ENCODE measurements around the gene ARHGAP26.
A peak's percentile ranks its signal among the peaks of the same experiment; 100 is the strongest.

ARHGAP26 gene

GRCh38 chr5:143177263-143177983 lies 407.2 kb downstream of the ARHGAP26 start:
- peak; percentile 60 for DNase-seq

- DNase-seq = no peak
Measured at GRCh38 chr5:143179126-143179740, 409.1 kb downstream of the ARHGAP26 start.

DNA sequence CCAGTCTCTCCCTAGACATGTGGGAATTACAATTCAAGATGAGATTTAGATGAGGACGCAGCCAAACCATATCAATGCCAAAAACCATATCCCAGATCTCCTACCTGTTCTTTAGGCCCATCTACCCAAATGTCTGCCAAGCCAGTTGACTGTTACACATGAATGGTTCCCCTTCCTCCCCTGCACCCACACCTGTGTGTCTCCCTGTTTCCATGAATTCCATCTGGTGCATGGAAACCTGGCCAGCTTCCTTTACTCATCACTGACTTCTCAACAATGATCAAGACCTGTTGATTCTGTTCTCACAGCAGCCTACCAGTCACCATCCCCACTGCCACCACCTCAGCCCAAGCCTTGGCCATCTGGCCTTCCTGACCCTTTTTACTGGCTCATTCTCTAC lies 410.6 kb downstream of the ARHGAP26 start:
- DNase-seq = no peak

- no peak for DNase-seq
Measured at GRCh38 chr5:143181173-143181572, 411.0 kb downstream of the ARHGAP26 start.

- no peak for DNase-seq
Measured at GRCh38 chr5:143182106-143182505, 411.9 kb downstream of the ARHGAP26 start.

DNA sequence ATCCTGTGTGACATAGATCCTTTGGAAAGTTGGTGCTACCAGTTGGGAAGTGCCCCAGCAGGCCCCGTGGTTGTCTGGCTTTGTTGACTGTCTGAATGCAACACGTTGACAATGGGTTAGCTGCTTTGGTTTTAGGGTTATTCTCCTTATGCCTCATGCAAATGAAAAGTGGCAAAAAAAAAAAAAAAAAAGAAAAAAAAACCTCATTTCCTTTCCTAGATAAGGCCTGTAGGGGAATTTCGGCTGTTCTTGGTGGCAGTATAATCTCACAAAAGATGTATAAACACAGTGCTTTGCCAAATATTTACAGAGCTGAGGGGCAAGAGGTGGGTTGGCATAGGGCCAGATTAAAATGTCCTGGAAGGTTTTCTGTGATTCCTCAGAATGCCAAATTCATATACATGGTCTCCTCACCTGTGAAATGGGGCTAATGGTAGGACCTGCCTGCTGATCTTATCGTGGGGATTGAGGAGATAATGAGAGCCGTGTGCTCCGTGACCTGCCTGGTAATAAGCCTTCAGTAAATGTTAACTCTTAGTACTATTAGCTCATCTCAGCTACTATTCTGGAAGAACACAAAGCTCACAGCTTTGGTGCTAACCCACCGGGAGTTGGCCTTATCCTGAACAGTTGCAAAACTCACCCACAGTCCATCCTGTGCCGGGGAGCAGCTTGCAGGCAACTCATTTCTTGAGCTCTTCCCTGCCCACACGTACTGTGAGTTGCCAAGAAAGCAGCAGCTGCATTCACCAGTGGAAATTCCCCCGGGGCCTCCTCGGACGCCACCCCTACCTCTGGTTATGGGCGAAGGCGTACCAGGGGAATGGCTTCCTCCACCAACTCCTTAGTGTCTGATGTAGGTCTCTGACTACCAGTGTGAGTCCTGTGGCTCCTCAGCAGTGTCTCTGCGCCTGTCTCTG lies 413.0 kb downstream of the ARHGAP26 start:
- no peak for DNase-seq

- DNase-seq = no peak
Measured at GRCh38 chr5:143183989-143184388, 413.8 kb downstream of the ARHGAP26 start.

GRCh38 chr5:143186623-143187022 lies 416.4 kb downstream of the ARHGAP26 start:
- no peak for DNase-seq

DNA sequence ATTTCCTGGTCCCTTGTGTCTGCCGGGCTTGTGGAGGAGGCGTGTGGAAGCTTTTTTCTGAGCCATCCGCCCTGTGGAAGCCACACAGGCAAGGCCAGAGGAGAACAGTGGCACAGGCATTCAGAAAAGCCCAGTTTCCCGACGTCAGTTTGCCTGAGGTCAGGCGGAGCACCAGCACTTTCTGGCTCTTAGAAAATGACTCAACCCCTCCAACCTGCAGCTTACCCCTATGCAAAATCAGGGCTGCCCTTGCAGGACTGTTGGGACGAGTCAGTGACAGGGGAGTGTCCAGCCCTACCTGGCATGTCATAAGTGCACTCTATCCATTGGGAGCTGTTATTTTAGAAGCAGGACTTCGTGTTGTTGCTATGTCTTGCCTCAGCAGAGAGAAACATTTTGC lies 417.3 kb downstream of the ARHGAP26 start:
- peak; percentile 93 for DNase-seq

DNA sequence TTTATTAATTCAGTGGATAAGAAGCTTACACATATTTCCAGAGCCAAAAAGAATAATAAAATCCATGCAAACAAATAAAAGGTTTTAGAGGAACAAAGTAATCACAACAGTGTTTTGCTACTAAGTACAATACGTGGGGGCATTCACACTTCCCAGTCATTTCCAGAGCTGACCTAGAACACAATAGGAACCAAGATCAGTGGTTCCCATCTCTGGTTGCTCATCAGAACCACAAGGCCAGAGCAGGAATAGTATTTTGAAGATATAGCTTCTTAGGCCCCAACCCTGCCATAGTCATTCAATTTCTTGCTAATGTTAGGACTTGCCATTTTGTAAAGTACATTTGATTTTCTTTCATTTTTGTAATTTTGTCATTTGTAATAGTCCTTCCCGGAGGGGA lies 417.9 kb downstream of the ARHGAP26 start:
- no peak for DNase-seq

DNA sequence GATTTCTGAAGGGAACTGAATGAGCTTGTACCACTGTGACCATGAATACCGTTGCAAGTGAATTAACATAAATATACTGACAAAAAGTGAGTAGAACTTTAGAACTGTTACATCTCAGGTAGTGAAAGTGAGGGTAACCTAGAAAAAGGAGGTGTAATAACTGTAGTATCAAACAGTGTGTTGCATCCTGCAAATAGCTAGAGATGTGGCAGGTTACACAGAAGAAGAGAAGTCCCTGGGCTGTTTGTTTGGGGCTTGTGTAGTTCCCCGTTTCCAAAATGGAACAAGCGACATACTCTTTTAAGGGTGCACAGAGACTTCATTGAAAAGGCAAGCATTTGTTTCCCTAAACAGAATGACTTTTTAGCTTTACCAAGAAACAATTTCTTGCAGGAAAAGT lies 418.5 kb downstream of the ARHGAP26 start:
- DNase-seq = no peak

DNA sequence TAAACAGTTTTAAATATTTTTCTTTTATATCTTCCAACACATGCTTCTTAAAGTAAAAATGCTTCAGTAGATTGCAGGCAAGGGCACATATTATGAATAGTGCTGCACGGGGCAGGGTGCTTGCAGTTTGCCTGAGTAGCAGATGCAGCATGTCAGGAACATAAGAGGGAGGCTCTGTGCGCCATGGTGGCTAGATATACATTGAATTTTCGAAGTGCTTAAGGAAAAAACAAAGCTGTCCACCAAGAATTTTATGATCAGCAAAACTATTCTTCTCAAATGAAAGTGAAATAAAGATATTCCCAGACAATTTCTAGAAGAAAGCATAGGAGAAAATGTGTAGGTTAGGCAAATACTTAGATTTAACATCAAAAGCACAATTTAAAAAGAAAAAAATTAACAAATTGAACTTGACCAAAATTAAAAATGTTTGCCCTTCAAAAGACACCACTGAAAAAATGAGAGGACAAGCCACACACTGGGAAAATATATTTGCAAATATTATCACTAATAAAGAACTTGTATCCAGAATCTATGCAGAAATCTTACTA lies 420.2 kb downstream of the ARHGAP26 start:
- DNase-seq = no peak

- DNase-seq = no peak
Measured at GRCh38 chr5:143191720-143192119, 421.5 kb downstream of the ARHGAP26 start.

- DNase-seq = no peak
Measured at GRCh38 chr5:143192191-143192900, 422.2 kb downstream of the ARHGAP26 start.

DNA sequence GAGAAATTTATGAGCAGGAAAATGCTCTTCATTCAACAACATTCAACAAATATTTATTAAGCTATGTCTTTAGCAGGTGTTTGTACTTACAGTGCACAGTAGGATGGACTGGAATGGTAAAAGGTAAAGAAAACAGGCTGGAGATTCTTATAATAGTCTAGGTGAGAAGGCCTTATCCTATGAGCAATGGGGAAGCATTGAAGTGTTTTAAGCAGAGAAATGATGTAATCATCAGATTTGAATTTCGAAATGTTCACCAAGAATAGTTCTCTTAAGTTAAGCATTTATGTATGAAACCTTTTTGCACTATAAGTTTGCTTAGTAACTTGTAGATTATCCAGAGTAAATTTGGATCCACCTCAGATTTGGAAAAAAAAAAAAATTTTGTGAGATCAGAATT lies 424.0 kb downstream of the ARHGAP26 start:
- DNase-seq = no peak

GRCh38 chr5:143194713-143195112 lies 424.5 kb downstream of the ARHGAP26 start:
- no peak for DNase-seq

- no peak for DNase-seq
Measured at GRCh38 chr5:143195491-143195890, 425.3 kb downstream of the ARHGAP26 start.

GRCh38 chr5:143196601-143197259 lies 426.6 kb downstream of the ARHGAP26 start:
- DNase-seq = no peak

DNA sequence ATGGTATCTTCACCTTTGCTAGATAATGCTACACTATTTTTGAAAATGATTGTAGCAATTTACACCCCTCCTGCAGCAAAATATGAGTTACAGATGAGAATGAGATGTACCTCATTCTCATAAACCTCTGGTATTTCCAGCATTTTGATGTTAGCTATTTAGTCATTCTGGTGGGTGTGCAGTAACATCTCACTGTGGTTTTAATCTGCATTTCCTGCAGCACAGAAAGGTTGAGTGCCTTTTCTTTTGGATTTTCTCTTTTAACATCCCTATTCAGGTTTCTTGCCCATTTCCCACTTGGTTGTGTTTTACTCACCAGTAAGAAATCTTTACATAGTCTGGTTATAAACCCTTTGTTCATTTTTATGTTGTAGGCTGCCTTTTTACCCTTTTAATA lies 427.1 kb downstream of the ARHGAP26 start:
- no peak for DNase-seq

DNA sequence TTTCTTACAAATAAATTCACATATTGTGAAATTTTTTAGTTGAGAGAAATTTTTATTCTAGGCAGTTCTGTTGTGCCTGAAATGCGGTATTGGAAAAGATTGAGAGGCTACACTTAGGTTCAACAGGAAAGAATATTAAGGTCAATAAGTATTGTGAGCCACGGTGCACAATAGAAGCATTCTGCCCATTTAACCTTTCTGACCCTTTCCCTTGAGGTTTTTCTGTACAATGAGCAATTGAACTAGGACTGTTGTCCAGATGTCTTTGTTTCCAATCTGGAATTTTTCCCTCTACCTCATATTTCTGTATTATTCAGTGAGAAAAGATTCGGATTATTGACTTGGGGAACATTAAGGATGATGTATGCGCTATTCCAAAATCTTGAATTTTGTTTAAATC lies 428.2 kb downstream of the ARHGAP26 start:
- DNase-seq = no peak

DNA sequence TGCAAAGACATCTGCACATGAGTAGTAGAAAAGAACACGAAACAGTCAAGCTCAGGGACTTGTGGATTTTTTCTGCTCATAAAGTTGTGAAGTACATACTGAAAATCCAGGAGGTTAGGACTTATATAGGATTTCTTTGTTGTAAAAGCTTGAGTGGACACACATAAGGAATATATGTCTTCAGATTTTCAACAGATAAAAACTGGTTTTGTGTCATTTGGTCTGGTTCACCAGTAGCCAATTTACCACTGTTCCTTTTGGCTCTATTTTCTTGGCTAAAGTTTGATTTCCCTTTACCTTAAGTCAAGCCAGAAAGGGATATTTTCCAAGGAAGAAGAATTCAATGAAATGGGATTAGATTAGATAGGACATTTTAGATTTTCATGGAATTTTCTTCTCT lies 429.0 kb downstream of the ARHGAP26 start:
- DNase-seq = no peak

DNA sequence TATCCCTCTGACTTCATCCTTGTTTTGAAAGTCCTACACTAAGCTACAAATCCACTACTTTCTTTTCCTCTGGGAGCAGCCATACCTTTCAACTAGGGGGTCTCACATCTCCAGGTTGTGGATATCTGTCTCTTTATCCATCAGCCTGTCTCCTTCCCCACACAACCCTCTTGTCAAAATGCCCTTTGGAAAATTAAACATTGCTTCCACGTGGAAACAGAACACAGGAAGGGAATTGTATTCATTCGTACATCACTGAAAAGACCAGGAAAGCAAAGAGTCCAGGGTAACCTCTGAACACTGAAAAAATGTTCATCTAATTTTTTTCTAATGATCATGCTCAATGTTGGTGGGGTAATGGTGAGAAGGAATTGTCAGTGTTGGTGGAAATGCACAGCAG lies 429.7 kb downstream of the ARHGAP26 start:
- DNase-seq = no peak
